Thyroid gland (tissue), 4 donors: Measurements from ENCODE around the gene MAPK1. TPM values are rescaled to one million over a fixed set of nuclear protein-coding genes. Genes with fewer than 3 reads are reported as not detected.
"Not testable (repeated sequence)": the region's sequence is repeated elsewhere in the genome, so short reads cannot be mapped to it uniquely, and the experiment has no call there.

Source experiments
- DNase-seq, 2 donors: peaks; one replicate each; pipeline ENCODE4 v3.0.0-alpha.2; 2019
- H3K27ac ChIP-seq, 3 donors: fragments of 200-600 bp; sonication (generic); 1 replicate in 2 of 3; 2 replicates in 1 of 3; pipeline ENCODE4 v1.5.1; 2016 to 2019; ENCODE audit warnings: mild to moderate bottlenecking in 1 of 3, moderate library complexity in 1 of 3
- H3K27me3 ChIP-seq: fragments of 200-600 bp; sonication (generic); one replicate; pipeline ENCODE4 v1.5.1; 2019
- H3K36me3 ChIP-seq, 2 donors: fragments of 200-600 bp; sonication (generic); one replicate each; pipeline ENCODE4 v1.5.1; 2016 to 2019
- H3K4me1 ChIP-seq, 2 donors: fragments of 200-600 bp; sonication (generic); one replicate each; pipeline ENCODE4 v1.5.1; 2017 to 2019
- H3K4me3 ChIP-seq, 3 donors: fragments of 200-600 bp; sonication (generic); replicated peaks in 1 of 3; 1 replicate in 2 of 3; 2 replicates in 1 of 3; pipeline ENCODE4 v1.5.1; 2016; ENCODE audit warnings: mild to moderate bottlenecking in 1 of 3
- H3K9me3 ChIP-seq: fragments of 200-600 bp; sonication (generic); one replicate; pipeline ENCODE4 v1.5.1; 2017
- POLR2A ChIP-seq, 2 donors: fragments of 450-650 bp; IDR thresholded peaks; one replicate each; pipeline ENCODE4 v1.6.1; 2017; ENCODE audit warnings: antibody characterized with exemption in 2 of 2, mild to moderate bottlenecking in 2 of 2, moderate library complexity in 1 of 2
- WGBS, 2 donors: methylation state at CpG; one replicate each; pipeline ENCODE4 v1.1.5; 2017; 5-methylcytosine and 5-hydroxymethylcytosine counted together
- intact Hi-C: fragments of 100-400 bp; cut with DNase I; formaldehyde crosslinking; loops from one replicate; pipeline ENCODE4 v1.15.1; 2023
- total RNA-seq, 4 donors: library from RNA; depleted of rRNA; stranded (reverse); fragments of >200 nt; gene quantifications; one replicate each; pipeline ENCODE4 v1.2.3, GENCODE V29; 2016
- TF ChIP-seq, protein P1 (sequence below), 6 experiments: fragments of 200-600 bp in 3 of 6; fragments of 450-650 bp in 3 of 6; sonication (generic) in 3 of 6; IDR thresholded peaks; one replicate each; pipeline ENCODE4 v1.5.1; 2016 to 2019; ENCODE audit warnings: antibody characterized with exemption in 6 of 6, mild to moderate bottlenecking in 2 of 6, inconsistent platforms in 1 of 6, moderate library complexity in 1 of 6

MAPK1 gene
- total RNA-seq, 4 donors from 2014 or later = 83.1 to 145 (median 97.9) TPM

DNA sequence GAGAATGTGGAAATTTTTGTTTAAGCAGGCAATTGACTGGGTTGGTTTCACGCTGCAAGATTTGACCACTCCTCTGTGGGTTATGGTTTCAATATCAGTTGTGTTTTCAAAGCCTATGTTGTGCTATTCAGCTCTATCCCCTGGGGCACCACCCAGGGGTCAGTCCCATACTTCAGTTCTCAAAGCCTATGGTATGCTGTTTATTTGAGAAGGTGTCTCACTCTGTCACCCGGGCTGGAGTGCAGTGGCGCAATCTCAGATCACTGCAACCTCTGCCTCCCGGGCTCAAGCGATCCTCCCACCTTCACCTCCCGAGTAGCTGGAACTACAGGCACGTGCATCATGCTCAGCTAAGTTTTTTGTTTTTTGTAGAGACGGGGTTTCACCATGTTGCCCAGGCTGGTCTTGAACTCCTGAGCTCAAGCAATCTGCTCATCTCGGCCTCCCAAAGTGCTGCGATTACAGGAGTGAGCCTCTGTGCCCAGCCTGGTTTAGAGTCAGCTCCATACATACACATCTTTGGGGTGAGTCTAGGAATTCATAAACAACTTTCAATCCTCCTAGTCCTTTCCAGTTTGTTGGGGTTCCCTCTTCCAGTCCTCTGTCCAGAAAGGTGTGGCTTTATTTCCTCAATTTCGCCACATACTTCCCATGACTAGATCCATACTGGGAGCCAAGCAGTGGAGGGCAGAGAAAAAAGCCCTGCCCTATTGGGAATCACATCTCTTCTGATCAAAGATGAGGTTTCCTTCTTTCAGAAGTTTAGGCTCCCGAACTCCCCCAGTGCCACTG is 35.0 kb upstream of the MAPK1 start:
- no peak for TF ChIP-seq POLR2A (IDR thresholded peaks at IDR 0.05)
- TF ChIP-seq, protein P1, sequence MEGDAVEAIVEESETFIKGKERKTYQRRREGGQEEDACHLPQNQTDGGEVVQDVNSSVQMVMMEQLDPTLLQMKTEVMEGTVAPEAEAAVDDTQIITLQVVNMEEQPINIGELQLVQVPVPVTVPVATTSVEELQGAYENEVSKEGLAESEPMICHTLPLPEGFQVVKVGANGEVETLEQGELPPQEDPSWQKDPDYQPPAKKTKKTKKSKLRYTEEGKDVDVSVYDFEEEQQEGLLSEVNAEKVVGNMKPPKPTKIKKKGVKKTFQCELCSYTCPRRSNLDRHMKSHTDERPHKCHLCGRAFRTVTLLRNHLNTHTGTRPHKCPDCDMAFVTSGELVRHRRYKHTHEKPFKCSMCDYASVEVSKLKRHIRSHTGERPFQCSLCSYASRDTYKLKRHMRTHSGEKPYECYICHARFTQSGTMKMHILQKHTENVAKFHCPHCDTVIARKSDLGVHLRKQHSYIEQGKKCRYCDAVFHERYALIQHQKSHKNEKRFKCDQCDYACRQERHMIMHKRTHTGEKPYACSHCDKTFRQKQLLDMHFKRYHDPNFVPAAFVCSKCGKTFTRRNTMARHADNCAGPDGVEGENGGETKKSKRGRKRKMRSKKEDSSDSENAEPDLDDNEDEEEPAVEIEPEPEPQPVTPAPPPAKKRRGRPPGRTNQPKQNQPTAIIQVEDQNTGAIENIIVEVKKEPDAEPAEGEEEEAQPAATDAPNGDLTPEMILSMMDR (IDR thresholded peaks at IDR 0.05) = no peak
- Histone ChIP-seq H3K4me1 (no peaks in the 10 kb centered on the region), H3K27ac (no peak overlapping the region), H3K4me3 (no peak overlapping the region), H3K27me3 (no peaks in the 10 kb centered on the region), H3K36me3 (no peaks in the 10 kb centered on the region), H3K9me3 (no peaks in the 10 kb centered on the region)
- no peak for DNase-seq
- 80 to 81% methylated on average over 12 of the region's 12 CpGs for WGBS, 2 donors
- intact Hi-C loops = no loop called here

DNA sequence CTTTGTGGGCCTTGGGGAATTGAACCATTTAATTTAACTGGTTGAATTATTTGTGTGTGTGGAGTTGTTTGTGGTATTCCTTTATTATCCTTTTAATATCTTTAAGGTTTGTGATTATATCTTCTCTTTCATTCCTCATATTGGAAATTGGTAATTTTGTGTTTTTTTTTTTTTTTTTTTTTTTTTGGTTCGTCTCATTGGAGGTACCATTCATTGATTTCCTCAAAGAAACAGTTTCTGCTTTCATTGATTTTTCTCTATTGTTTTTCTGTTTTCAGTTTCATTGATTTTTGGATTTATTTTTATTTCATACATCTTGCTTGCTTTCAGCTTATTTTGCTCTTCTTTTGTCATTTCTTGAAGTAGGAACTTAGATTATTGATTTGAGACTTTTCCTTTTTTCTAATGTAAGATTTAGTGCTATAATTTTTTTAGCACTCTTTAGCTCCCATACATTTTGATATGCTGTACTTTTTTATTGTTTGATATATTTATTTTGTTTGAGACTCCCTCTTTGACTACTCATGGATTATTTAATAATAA is 31.0 kb upstream of the MAPK1 start:
- DNase-seq = no peak
- intact Hi-C loops = no loop called here
- 70 to 83% methylated on average over 1 of the region's 1 CpG for WGBS, 2 donors
- no peak overlapping the region for H3K27ac ChIP-seq
- H3K36me3 ChIP-seq = no peaks in the 10 kb centered on the region
- no peaks in the 10 kb centered on the region for H3K4me1 ChIP-seq
- no peaks in the 10 kb centered on the region for H3K9me3 ChIP-seq
- no peak overlapping the region for H3K4me3 ChIP-seq
- no peak for TF ChIP-seq POLR2A (IDR thresholded peaks at IDR 0.05)
- TF ChIP-seq, protein P1 (IDR thresholded peaks at IDR 0.05) = no peak
- H3K27me3 ChIP-seq = no peaks in the 10 kb centered on the region

DNA sequence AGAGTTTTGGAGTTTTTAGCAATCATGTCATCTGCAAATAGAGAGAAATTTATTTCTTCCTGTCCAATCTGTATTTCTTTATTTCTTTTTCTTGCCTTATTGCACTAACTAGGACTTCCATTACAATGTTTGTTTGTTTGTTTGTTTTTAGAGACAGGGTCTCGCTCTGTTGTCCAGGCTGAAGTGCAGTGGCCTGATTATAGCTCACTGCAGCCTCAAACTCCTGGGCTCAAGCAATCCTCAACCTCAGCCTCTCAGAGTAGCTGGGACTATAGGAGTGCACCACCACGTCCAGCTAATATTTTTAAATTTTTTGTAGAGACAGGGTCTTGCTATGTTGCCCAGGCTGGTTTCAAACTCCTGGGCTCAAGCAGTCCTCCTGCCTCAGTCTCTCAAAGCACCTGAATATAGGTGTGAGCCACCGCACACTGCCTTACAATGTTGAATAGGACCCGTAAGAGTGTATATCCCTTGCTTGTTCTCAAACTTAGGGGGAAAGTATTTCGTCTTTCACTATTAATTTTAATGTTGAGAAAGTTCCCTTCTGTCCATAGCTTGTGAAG is 29.6 kb upstream of the MAPK1 start:
- H3K4me3 ChIP-seq = no peak overlapping the region
- no peaks in the 10 kb centered on the region for H3K36me3 ChIP-seq
- 92 to 97% methylated on average over 5 of the region's 5 CpGs for WGBS, 2 donors
- TF ChIP-seq POLR2A (IDR thresholded peaks at IDR 0.05) = no peak
- TF ChIP-seq, protein P1 (IDR thresholded peaks at IDR 0.05) = no peak
- no peak overlapping the region for H3K27ac ChIP-seq
- H3K27me3 ChIP-seq = no peaks in the 10 kb centered on the region
- H3K4me1 ChIP-seq = no peaks in the 10 kb centered on the region
- H3K9me3 ChIP-seq = no peaks in the 10 kb centered on the region
- no peak for DNase-seq
- intact Hi-C loops = no loop called here

DNA sequence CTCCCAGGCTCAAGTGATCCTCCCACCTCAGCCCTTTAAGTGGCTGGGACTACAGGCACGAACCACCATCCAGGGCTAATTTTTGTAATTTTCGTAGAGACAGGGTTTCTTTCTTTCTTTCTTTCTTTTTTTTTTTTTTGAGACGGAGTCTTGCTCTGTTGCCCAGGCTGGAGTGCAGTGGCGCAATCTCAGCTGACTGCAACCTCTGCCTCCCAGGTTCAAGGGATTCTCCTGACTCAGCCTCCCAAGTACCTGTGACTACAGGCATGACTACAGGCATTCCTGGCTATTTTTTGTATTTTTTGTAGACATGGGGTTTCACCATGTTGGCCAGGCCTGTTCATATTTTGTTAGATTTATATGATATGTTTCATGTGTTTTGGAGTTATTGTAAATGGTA is 28.8 kb upstream of the MAPK1 start:
- DNase-seq, H3K27me3 ChIP-seq, H3K4me3 ChIP-seq, H3K36me3 ChIP-seq, H3K4me1 ChIP-seq, intact Hi-C loops, H3K27ac ChIP-seq, H3K9me3 ChIP-seq: not testable (repeated sequence)
- 79 to 93% methylated on average over 4 of the region's 4 CpGs for WGBS, 2 donors

DNA sequence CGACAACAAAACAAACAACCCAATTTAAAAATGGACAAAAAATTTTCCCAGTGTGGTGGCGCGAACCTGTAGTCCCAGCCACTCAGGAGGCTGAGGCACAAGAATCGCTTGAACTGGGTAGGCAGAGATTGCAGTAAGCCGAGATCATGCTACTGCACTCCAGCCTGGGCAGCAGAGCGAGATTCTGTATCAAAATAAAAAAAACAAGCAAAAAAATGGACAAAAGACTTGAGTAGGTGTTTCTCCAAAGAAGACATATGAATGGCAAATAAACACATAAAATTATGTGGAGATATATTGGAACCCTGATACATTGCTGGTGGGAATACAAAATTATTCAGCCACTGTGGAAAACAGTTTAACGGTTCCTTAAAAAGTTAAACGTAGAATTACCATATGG is 27.4 kb upstream of the MAPK1 start:
- H3K4me3 ChIP-seq = no peak overlapping the region
- H3K27ac ChIP-seq = no peak overlapping the region
- TF ChIP-seq, protein P1 (IDR thresholded peaks at IDR 0.05) = no peak
- TF ChIP-seq POLR2A (IDR thresholded peaks at IDR 0.05) = no peak
- no peaks in the 10 kb centered on the region for H3K36me3 ChIP-seq
- intact Hi-C loops = no loop called here
- no peaks in the 10 kb centered on the region for H3K4me1 ChIP-seq
- H3K27me3 ChIP-seq = no peaks in the 10 kb centered on the region
- H3K9me3 ChIP-seq = no peaks in the 10 kb centered on the region
- DNase-seq = no peak
- 95 to 96% methylated on average over 8 of the region's 8 CpGs for WGBS, 2 donors
